ENCODE results near the gene MACROD2. TPM values are rescaled to one million over a fixed set of nuclear protein-coding genes. Genes with fewer than 3 reads are reported as not detected.

The MACROD2 gene
- total RNA-seq, 6 experiments from 2014 or later = 0.05 to 0.57 (median 0.11) TPM; not detected in 1

- Mint-ChIP-seq H3K4me1 (ENCODE audit: low read depth) (no peaks in the 10 kb centered on the region), H3K36me3 (ENCODE audit: low read depth) (no peaks in the 10 kb centered on the region), H3K27ac (no peak overlapping the region), H3K9me3 (peaks cover 56% of the 10 kb centered on the region), H3K27me3 (ENCODE audit: insufficient read depth) (no peaks in the 10 kb centered on the region), H3K4me3 (no peak overlapping the region)
- TF ChIP-seq CTCF (IDR thresholded peaks at IDR 0.05) = no peak
- DNase-seq = no peak
These were observed 1070.5 kb downstream of the MACROD2 start for GRCh38 chr20:15065794-15066193.

- no peak for DNase-seq
- H3K4me1 Mint-ChIP-seq (ENCODE audit: low read depth) = no peaks in the 10 kb centered on the region
- H3K4me3 Mint-ChIP-seq = no peak overlapping the region
- H3K36me3 Mint-ChIP-seq (ENCODE audit: low read depth) = no peaks in the 10 kb centered on the region
- H3K27me3 Mint-ChIP-seq (ENCODE audit: insufficient read depth) = no peaks in the 10 kb centered on the region
- H3K9me3 Mint-ChIP-seq = peaks cover 40% of the 10 kb centered on the region
- no peak overlapping the region for H3K27ac Mint-ChIP-seq
- no peak for TF ChIP-seq CTCF (IDR thresholded peaks at IDR 0.05)
These were observed 1073.2 kb downstream of the MACROD2 start for GRCh38 chr20:15068486-15068885.

DNA sequence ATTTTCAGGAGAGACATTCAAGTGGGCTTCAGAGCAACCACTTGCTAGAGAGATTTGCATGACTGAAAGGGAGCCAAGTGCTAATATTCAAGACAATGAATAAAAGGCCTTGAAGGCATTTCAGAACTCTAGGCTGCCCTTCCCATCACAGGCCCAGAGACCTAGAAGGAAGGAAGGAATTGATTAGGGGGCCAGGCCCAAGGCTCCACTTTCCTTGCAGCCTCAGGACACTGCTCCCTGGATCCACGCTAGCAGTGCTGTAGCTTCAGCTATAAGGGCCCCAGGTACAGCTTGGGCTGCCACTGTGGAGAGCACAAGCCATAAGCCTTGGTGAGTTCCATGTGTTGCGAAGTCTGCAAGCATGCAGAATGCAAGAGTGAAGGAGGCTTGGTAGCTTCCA lies 1074.0 kb downstream of the MACROD2 start:
- no peak for DNase-seq
- no peak for TF ChIP-seq CTCF (IDR thresholded peaks at IDR 0.05)

DNA sequence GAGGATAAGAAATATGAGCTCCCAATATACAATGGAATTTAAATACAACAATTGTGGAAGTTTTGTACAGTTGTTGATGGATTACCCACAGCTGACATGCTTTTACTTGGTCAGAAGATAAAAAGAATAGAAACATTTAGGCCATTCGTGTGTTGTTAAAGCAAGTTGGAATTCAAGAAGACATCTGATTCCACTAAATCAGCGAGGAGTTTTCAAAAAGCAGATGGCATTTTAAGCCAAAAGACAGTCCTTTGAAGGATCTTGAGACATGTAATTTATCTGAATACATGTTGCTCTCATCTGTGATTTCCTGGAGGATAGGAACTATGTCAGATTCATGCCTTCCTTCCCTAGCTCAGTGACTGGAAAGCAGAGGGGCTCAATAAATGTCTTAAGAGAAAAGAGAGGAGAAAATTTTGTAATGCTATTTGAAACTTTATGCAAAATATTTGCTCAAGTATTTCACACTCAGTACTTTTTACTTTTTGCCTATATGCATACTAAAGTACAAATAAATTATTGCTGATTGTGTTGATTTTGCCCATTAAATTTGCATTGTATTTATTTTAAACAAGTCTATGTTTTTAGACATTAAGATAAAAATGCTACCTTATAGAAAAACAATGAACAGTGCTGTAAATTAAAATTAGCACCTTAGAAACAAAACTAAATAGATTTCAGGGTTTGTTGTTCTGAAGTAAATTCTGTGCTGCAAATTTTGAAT lies 1075.9 kb downstream of the MACROD2 start:
- no peaks in the 10 kb centered on the region; the same call in 1 of the 2 replicates for H3K27me3 Mint-ChIP-seq (ENCODE audit: insufficient read depth)
- peaks cover 26% of the 10 kb centered on the region for H3K9me3 Mint-ChIP-seq
- no peaks in the 10 kb centered on the region for H3K4me1 Mint-ChIP-seq (ENCODE audit: low read depth)
- H3K36me3 Mint-ChIP-seq (ENCODE audit: low read depth) = no peaks in the 10 kb centered on the region
- TF ChIP-seq CTCF (IDR thresholded peaks at IDR 0.05) = no peak
- no peak for DNase-seq
- no peak overlapping the region for H3K27ac Mint-ChIP-seq
- no peak overlapping the region for H3K4me3 Mint-ChIP-seq

More for the DNA sequence above, 1074.0 kb downstream of the MACROD2 start:
- Mint-ChIP-seq H3K27ac (no peak overlapping the region), H3K36me3 (ENCODE audit: low read depth) (no peaks in the 10 kb centered on the region), H3K4me1 (ENCODE audit: low read depth) (no peaks in the 10 kb centered on the region), H3K27me3 (ENCODE audit: insufficient read depth) (no peaks in the 10 kb centered on the region), H3K9me3 (peaks cover 40% of the 10 kb centered on the region), H3K4me3 (no peak overlapping the region)

DNA sequence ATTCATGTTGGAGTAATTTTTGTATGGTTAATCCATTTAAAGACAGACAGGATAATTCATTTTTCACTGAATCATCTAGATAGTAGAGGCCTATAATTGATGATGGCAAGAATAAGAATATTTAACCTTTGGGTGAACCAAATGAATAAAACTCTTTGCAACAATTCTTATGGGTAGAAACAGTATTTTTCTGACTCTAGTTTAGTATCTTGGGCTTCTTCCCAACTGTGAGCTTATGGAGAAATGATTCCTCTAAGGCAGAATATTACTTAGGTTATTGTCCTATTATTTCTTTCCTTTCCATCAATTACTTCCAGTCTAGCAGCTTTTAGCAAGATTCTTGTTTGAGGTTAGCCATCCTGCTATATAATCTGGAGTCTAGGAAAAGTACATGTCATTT lies 1077.0 kb downstream of the MACROD2 start:
- Mint-ChIP-seq H3K4me1 (ENCODE audit: low read depth) (no peaks in the 10 kb centered on the region), H3K9me3 (peaks cover 22% of the 10 kb centered on the region), H3K36me3 (ENCODE audit: low read depth) (no peaks in the 10 kb centered on the region), H3K27me3 (ENCODE audit: insufficient read depth) (no peaks in the 10 kb centered on the region; the same call in 1 of the 2 replicates), H3K4me3 (no peak overlapping the region), H3K27ac (no peak overlapping the region)
- no peak for TF ChIP-seq CTCF (IDR thresholded peaks at IDR 0.05)
- DNase-seq = no peak
